Fibroblast of the aortic adventitia (primary cell): ENCODE results near the gene WFDC10A. TPM values are rescaled to one million over a fixed set of nuclear protein-coding genes. Genes with fewer than 3 reads are reported as not detected.

Experiments used
- DNase-seq: peaks from one replicate; pipeline ENCODE4 v3.0.0-alpha.2; 2010; ENCODE audit warnings: low read depth
- H3K4me3 ChIP-seq: 2 replicates; pipeline ENCODE4 v1.5.1; 2011; ENCODE audit warnings: low read depth, mild to moderate bottlenecking, control low read depth, low read length, moderate library complexity
- total RNA-seq: library from RNA; depleted of rRNA; stranded (reverse); fragments of >200 nt; gene quantifications from 2 replicates; pipeline ENCODE4 v1.2.3, GENCODE V29; 2012; ENCODE audit warnings: low replicate concordance
- TF ChIP-seq, protein P1 (sequence below): IDR thresholded peaks from 2 replicates; pipeline ENCODE4 v1.5.1; 2011; ENCODE audit warnings: mild to moderate bottlenecking, low read length, control low read depth, inconsistent platforms; ENCODE audit not compliant: insufficient read depth

WFDC10A gene
- total RNA-seq, 1 donor = not detected

DNA sequence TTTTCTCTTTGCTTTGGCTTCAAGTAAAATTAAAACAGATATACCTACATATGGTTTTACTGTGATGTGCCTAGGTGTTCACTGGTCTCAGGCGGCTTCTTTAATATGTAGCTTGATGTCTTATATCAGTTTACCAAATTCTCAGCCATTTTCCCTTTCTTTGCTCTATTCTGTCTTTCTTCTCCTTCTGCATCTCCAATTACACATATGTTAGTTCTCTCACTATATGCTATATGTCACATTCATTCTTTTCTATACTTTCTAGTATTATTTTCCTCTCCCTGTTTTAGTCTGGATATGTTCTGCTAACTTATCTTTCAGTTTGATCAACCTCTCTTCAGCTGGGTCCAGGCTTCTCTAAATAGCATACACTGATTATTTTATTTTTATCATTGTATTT is 36.0 kb upstream of the WFDC10A start:
- DNase-seq = no peak
- TF ChIP-seq, protein P1, sequence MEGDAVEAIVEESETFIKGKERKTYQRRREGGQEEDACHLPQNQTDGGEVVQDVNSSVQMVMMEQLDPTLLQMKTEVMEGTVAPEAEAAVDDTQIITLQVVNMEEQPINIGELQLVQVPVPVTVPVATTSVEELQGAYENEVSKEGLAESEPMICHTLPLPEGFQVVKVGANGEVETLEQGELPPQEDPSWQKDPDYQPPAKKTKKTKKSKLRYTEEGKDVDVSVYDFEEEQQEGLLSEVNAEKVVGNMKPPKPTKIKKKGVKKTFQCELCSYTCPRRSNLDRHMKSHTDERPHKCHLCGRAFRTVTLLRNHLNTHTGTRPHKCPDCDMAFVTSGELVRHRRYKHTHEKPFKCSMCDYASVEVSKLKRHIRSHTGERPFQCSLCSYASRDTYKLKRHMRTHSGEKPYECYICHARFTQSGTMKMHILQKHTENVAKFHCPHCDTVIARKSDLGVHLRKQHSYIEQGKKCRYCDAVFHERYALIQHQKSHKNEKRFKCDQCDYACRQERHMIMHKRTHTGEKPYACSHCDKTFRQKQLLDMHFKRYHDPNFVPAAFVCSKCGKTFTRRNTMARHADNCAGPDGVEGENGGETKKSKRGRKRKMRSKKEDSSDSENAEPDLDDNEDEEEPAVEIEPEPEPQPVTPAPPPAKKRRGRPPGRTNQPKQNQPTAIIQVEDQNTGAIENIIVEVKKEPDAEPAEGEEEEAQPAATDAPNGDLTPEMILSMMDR = no peak
- H3K4me3 ChIP-seq = no peak overlapping the region

GRCh38 chr20:45595235-45595634 is 34.3 kb upstream of the WFDC10A start:
- no peak for DNase-seq
- TF ChIP-seq, protein P1 = no peak
- H3K4me3 ChIP-seq = no peak overlapping the region

GRCh38 chr20:45607810-45608209 is 21.7 kb upstream of the WFDC10A start:
- H3K4me3 ChIP-seq = no peak overlapping the region
- no peak for DNase-seq
- TF ChIP-seq, protein P1 = no peak

DNA sequence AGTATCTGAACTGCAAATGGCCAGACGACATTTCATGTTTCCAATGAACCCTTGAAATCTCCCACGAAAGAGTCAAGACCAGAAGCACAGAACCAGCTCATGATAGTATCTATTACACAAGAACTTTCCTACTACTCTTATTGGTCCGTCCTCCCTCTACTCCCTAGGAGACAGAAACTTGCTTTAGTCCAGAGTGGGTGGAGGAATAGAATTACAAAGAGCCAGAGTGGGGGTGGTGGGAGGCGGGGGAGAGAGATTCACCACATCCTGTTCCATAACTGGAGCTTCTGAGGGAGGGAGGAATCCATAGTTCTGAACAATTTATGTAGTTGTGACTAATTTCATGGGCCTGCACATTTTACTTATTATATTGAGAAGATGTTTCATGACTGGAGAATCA is 18.5 kb upstream of the WFDC10A start:
- TF ChIP-seq, protein P1 = no peak
- no peak overlapping the region for H3K4me3 ChIP-seq
- peak; percentile 18 for DNase-seq

DNA sequence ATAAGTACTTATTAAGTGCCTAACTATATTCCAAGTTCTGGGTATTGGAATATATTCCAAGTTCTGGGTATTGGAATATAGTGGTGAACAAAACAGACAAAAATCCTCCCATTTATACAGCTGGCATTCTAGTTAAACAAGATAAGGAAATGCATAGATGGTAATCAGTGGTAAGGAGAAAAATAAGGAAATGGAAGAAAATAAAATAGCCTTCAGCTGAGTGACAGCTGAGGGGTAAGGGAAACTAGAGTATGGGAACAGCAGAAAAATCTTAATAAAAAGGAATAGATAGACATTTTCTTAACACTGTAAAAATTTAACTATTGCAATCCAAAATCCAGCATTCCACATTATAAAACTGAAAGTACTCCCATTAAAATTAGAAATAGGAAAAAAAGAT is 17.2 kb upstream of the WFDC10A start:
- DNase-seq = no peak

DNA sequence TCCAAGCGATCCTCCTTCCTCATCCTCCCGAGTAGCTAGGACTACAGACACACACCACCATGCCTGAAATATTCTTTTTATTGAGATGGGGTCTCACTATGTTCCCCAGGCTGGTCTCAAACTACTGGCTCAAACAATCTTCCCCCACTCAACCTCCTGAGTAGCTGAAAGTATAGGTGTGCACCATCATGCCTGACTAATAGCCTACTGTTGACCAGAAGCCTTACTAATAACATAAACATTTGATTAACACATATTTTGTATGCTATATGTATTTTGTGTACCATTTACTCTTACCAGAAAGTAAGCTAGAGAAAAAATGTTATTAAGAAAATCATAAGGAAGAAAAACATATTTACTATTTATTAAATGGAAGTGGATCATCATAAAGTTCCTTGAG is 11.9 kb upstream of the WFDC10A start:
- no peak overlapping the region for H3K4me3 ChIP-seq
- TF ChIP-seq, protein P1 = no peak
- no peak for DNase-seq

More for the DNA sequence above, 17.2 kb upstream of the WFDC10A start:
- TF ChIP-seq, protein P1 = no peak
- no peak overlapping the region for H3K4me3 ChIP-seq

DNA sequence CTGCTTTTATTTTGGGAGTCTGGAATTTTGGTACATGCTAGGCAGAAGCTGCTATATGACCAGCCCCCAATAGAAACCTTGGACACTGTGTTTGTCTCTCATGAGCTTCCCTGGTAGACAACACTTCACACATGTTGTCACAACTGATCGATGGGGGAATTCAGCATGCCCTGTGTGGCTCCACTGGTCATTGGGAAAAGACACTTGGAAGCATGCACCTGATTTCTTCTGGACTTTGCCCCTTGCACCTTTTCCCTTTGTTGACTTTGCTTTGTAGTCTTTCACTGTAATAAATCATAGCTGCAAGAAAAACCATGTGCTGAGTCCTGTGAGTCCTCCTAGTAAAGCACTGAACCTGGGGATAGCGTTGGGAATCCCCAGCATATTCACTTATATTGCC is 7.9 kb upstream of the WFDC10A start:
- H3K4me3 ChIP-seq = no peak overlapping the region
- DNase-seq = no peak
- TF ChIP-seq, protein P1 = no peak
